Measurements from ENCODE around the gene CAMTA1. TPM values are rescaled to one million over a fixed set of nuclear protein-coding genes. Genes with fewer than 3 reads are reported as not detected.

The CAMTA1 gene
- total and polyA plus RNA-seq, 4 donors, result 18.0 to 93.5 (median 35.8) TPM

DNA sequence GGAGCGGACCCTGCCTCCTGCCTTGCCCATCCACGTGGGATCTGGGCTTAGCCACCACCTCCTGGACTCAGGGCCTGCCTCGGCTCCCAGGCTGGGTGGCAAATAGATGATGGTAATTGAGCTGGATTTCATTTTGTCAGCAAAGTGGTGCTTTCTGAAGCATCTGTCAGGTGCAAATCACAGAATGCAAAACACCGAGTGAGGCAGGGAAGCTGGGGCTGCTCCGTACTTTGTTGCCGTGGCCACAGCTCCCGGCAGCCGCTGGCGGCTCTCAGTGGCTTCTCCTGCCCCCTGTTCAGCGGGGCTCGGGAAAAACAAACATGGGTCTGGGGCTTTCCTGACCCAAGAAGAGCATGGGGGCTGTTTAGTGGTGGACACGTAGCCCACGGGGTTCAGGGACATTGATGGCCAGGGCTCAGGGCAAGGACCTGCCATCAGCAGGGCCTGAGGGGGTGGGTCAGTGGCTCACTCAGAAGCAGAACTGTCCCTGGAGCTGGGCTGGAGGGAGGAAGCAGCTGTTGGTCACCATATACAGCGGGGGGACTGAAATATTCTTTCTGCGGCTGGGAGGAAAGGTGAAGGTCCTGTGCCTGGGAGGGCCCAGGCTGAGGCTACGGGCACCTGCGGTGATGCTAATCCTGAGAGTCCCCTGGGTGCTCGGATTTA is 855.8 kb downstream of the CAMTA1 start:
- Histone ChIP-seq H3K27me3 (ENCODE audit: control insufficient read depth in 4 of 4, insufficient read depth in 4 of 4, low read length in 3 of 4) (no peaks in the 10 kb centered on the region), H3K9me3 (ENCODE audit: control insufficient read depth in 4 of 4, low read length in 3 of 4) (no peaks in the 10 kb centered on the region), H3K27ac (ENCODE audit: low read depth in 1 of 2, low read length in 2 of 2) (no peak overlapping the region), H3K4me3 (ENCODE audit: low read depth in 1 of 3, low read length in 3 of 3) (no peak overlapping the region), H3K36me3 (ENCODE audit: control insufficient read depth in 4 of 4, insufficient read depth in 3 of 4, low read depth in 1 of 4, low read length in 3 of 4) (no peaks in the 10 kb centered on the region), H3K9ac (ENCODE audit: low read depth in 1 of 2, low read length in 2 of 2) (no peak overlapping the region), H3K4me1 (ENCODE audit: control insufficient read depth in 4 of 4, insufficient read depth in 4 of 4, low read length in 3 of 4) (peaks cover 0 to 11% (median 5%) of the 10 kb centered on the region in 4 donors)
- no peak for DNase-seq (ENCODE audit: low spot score)
- TF ChIP-seq, protein P1, sequence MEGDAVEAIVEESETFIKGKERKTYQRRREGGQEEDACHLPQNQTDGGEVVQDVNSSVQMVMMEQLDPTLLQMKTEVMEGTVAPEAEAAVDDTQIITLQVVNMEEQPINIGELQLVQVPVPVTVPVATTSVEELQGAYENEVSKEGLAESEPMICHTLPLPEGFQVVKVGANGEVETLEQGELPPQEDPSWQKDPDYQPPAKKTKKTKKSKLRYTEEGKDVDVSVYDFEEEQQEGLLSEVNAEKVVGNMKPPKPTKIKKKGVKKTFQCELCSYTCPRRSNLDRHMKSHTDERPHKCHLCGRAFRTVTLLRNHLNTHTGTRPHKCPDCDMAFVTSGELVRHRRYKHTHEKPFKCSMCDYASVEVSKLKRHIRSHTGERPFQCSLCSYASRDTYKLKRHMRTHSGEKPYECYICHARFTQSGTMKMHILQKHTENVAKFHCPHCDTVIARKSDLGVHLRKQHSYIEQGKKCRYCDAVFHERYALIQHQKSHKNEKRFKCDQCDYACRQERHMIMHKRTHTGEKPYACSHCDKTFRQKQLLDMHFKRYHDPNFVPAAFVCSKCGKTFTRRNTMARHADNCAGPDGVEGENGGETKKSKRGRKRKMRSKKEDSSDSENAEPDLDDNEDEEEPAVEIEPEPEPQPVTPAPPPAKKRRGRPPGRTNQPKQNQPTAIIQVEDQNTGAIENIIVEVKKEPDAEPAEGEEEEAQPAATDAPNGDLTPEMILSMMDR (IDR thresholded peaks at IDR 0.05; ENCODE audit: low read depth, low read length, missing input control), result no peak
- TF ChIP-seq, protein P2, sequence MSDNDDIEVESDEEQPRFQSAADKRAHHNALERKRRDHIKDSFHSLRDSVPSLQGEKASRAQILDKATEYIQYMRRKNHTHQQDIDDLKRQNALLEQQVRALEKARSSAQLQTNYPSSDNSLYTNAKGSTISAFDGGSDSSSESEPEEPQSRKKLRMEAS (IDR thresholded peaks at IDR 0.05), result no peak
- TF ChIP-seq, protein P3, sequence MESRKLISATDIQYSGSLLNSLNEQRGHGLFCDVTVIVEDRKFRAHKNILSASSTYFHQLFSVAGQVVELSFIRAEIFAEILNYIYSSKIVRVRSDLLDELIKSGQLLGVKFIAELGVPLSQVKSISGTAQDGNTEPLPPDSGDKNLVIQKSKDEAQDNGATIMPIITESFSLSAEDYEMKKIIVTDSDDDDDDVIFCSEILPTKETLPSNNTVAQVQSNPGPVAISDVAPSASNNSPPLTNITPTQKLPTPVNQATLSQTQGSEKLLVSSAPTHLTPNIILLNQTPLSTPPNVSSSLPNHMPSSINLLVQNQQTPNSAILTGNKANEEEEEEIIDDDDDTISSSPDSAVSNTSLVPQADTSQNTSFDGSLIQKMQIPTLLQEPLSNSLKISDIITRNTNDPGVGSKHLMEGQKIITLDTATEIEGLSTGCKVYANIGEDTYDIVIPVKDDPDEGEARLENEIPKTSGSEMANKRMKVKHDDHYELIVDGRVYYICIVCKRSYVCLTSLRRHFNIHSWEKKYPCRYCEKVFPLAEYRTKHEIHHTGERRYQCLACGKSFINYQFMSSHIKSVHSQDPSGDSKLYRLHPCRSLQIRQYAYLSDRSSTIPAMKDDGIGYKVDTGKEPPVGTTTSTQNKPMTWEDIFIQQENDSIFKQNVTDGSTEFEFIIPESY (IDR thresholded peaks at IDR 0.05), result no peak
- TF ChIP-seq TAF1 (conservative IDR thresholded peaks at IDR 0.05), result no peak
- no peak for TF ChIP-seq FOXA2 (IDR thresholded peaks at IDR 0.05)
- no peak for TF ChIP-seq RXRA (IDR thresholded peaks at IDR 0.05)
- TF ChIP-seq GABPA (IDR thresholded peaks at IDR 0.05 in 1 of 2, conservative IDR thresholded peaks at IDR 0.05 in 1 of 2), result no peak
- no peak for TF ChIP-seq RAD21 (IDR thresholded peaks at IDR 0.05)
- TF ChIP-seq NR2F2 (IDR thresholded peaks at IDR 0.05), result no peak
- TF ChIP-seq YY1 (IDR thresholded peaks at IDR 0.05), result no peak
- TF ChIP-seq EGR1 (IDR thresholded peaks at IDR 0.05; ENCODE audit: low read depth in 2 of 2), result no peak
- no peak for TF ChIP-seq SP1 (IDR thresholded peaks at IDR 0.05)
- WGBS, result 75% methylated on average over 18 of the region's 18 CpGs

DNA sequence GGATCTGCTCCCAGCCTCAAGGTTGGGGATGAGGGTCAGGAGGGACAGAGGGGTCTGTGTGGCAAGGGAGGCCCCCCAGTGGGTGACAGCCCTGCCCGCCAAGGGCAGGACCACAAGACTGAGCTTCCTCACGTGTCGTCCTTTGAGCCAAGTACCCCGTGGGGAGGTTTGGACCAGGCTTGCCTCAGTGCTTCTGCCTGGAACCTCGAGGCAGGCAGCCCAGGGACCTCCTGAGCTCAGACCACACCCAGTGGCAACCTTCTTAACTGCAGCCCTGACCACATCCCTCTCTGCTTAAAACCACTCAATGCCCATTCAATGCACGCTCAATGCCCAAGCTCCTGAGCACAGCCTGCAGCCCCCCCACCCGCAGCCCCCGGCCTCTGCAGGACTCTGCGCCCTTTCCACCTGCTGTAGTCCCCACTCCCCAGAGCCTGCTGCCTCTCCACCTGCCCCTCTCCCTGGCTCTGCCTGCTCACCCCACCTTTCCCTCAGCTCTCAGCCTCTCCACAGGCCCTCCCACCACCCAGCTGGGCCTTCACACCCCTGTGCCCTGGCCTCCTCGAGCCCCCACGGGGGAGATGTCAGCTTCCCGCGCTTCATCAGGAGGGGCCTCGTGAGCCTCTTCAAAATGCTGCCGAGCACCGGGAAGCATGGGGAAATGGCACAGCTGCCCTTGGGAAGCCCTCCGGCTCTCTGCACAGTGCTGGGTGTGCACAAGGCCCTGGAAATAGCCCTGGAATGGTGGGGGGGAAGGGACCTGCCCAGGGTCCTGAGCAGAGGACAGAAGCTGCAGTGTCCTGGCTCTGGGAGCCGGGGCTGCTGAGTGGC is 856.5 kb downstream of the CAMTA1 start:
- Histone ChIP-seq H3K4me3 (ENCODE audit: low read depth in 1 of 3, low read length in 3 of 3) (no peak overlapping the region), H3K27me3 (ENCODE audit: control insufficient read depth in 4 of 4, insufficient read depth in 4 of 4, low read length in 3 of 4) (no peaks in the 10 kb centered on the region)
- no peak for DNase-seq (ENCODE audit: low spot score)
- TF ChIP-seq SP1 (IDR thresholded peaks at IDR 0.05) (no peak), HNF4G (IDR thresholded peaks at IDR 0.05) (no peak), JUND (IDR thresholded peaks at IDR 0.05) (no peak), RAD21 (IDR thresholded peaks at IDR 0.05) (no peak), RXRA (IDR thresholded peaks at IDR 0.05) (no peak), EGR1 (IDR thresholded peaks at IDR 0.05; ENCODE audit: low read depth in 2 of 2) (no peak), FOXA2 (IDR thresholded peaks at IDR 0.05) (no peak), FOXA1 (IDR thresholded peaks at IDR 0.05) (no peak), HNF4A (conservative IDR thresholded peaks at IDR 0.05) (no peak), TAF1 (conservative IDR thresholded peaks at IDR 0.05) (no peak), YY1 (IDR thresholded peaks at IDR 0.05) (no peak)
- TF ChIP-seq, protein P4, sequence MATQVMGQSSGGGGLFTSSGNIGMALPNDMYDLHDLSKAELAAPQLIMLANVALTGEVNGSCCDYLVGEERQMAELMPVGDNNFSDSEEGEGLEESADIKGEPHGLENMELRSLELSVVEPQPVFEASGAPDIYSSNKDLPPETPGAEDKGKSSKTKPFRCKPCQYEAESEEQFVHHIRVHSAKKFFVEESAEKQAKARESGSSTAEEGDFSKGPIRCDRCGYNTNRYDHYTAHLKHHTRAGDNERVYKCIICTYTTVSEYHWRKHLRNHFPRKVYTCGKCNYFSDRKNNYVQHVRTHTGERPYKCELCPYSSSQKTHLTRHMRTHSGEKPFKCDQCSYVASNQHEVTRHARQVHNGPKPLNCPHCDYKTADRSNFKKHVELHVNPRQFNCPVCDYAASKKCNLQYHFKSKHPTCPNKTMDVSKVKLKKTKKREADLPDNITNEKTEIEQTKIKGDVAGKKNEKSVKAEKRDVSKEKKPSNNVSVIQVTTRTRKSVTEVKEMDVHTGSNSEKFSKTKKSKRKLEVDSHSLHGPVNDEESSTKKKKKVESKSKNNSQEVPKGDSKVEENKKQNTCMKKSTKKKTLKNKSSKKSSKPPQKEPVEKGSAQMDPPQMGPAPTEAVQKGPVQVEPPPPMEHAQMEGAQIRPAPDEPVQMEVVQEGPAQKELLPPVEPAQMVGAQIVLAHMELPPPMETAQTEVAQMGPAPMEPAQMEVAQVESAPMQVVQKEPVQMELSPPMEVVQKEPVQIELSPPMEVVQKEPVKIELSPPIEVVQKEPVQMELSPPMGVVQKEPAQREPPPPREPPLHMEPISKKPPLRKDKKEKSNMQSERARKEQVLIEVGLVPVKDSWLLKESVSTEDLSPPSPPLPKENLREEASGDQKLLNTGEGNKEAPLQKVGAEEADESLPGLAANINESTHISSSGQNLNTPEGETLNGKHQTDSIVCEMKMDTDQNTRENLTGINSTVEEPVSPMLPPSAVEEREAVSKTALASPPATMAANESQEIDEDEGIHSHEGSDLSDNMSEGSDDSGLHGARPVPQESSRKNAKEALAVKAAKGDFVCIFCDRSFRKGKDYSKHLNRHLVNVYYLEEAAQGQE (IDR thresholded peaks at IDR 0.05), result no peak
- TF ChIP-seq, protein P2 (IDR thresholded peaks at IDR 0.05), result no peak
- TF ChIP-seq, protein P3 (IDR thresholded peaks at IDR 0.05), result no peak
- TF ChIP-seq, protein P5, sequence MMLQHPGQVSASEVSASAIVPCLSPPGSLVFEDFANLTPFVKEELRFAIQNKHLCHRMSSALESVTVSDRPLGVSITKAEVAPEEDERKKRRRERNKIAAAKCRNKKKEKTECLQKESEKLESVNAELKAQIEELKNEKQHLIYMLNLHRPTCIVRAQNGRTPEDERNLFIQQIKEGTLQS (IDR thresholded peaks at IDR 0.05), result no peak

More for the DNA sequence above, 856.5 kb downstream of the CAMTA1 start:
- peaks cover 0 to 11% (median 5%) of the 10 kb centered on the region in 4 donors for H3K4me1 ChIP-seq (ENCODE audit: control insufficient read depth in 4 of 4, insufficient read depth in 4 of 4, low read length in 3 of 4)
- no peak overlapping the region for H3K9ac ChIP-seq (ENCODE audit: low read depth in 1 of 2, low read length in 2 of 2)
- 77% methylated on average over 18 of the region's 18 CpGs for WGBS
- no peaks in the 10 kb centered on the region for H3K36me3 ChIP-seq (ENCODE audit: control insufficient read depth in 4 of 4, insufficient read depth in 3 of 4, low read depth in 1 of 4, low read length in 3 of 4)
- no peaks in the 10 kb centered on the region for H3K9me3 ChIP-seq (ENCODE audit: control insufficient read depth in 4 of 4, low read length in 3 of 4)
- H3K27ac ChIP-seq (ENCODE audit: low read depth in 1 of 2, low read length in 2 of 2), result no peak overlapping the region

Measured in liver (tissue), 9 donors.